Large intestine (tissue), 3 donors: Measurements from ENCODE around the gene PSPH. TPM values are rescaled to one million over a fixed set of nuclear protein-coding genes. Genes with fewer than 3 reads are reported as not detected.
"Not testable (repeated sequence)": the region's sequence is repeated elsewhere in the genome, so short reads cannot be mapped to it uniquely, and the experiment has no call there.

Source experiments
- DNase-seq, 2 donors: peaks; one replicate each; pipeline versions ENCODE4 v3.0.0 to v3.0.0-alpha.2; 2013
- H3K27ac ChIP-seq: one replicate; pipeline ENCODE4 v1.5.1; 2013; ENCODE audit warnings: low read length
- H3K27me3 ChIP-seq: 2 replicates; pipeline ENCODE4 v1.6.1; 2013; ENCODE audit warnings: low read length; ENCODE audit not compliant: control insufficient read depth, insufficient read depth
- H3K36me3 ChIP-seq: 2 replicates; pipeline ENCODE4 v1.6.1; 2013; ENCODE audit warnings: low read length; ENCODE audit not compliant: control insufficient read depth, insufficient read depth
- H3K4me1 ChIP-seq: one replicate; pipeline ENCODE4 v1.6.1; 2013; ENCODE audit warnings: low read length; ENCODE audit not compliant: control insufficient read depth, insufficient read depth
- H3K4me3 ChIP-seq: one replicate; pipeline ENCODE4 v1.5.1; 2013; ENCODE audit warnings: low read length
- H3K9me3 ChIP-seq: one replicate; pipeline ENCODE4 v1.6.1; 2013; ENCODE audit warnings: mild to moderate bottlenecking, low read depth, low read length, moderate library complexity; ENCODE audit not compliant: control insufficient read depth
- WGBS: methylation state at CpG from one replicate; pipeline ENCODE4 v1.1.5; 2013; ENCODE audit warnings: low lambda C conversion rate; ENCODE audit not compliant: insufficient coverage; 5-methylcytosine and 5-hydroxymethylcytosine counted together
- polyA plus RNA-seq: library from polyadenylated mRNA; unstranded; fragments of 120-200 nt; gene quantifications from one replicate; pipeline ENCODE4 v1.2.1, GENCODE V29; 2013

Gene PSPH
- polyA plus RNA-seq, 1 donor = 50.2 TPM

DNA sequence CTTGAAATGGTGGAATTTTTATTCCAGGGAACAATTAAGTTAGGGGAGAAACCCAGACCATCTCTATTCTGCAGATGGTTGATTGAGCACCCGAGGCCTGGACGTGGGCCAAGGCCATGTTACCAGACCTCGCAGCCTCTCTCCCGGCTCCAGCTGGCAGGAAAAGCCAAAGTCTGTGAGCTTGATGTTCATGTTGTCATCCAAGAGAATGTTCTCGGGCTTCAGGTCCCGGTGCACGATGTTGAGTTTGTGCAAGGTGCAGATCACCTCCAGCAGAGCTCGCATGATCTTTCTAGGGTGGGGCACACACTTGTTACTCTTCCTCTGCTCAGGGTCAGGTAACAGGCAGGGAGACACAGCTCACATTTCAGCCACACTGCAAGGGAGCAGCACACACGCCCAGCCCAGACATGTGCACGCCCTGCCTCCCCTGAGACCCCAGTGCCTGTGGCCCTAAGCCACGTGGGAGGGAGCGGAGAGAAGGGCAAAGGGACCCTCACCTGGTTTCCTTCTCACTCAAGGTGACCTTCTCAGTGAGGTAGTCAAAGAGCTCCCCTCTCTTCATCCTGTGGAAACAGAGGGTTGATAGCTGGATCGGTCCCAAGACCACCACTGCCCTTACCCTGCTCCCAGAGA lies 32.0 kb upstream of the PSPH start:
- no peaks in the 10 kb centered on the region for H3K27me3 ChIP-seq
- H3K4me1 ChIP-seq = no peaks in the 10 kb centered on the region
- no CpG with 5 or more reads among the region's 13 CpGs for WGBS
- H3K27ac ChIP-seq = no peak overlapping the region
- no peak overlapping the region for H3K4me3 ChIP-seq
- H3K36me3 ChIP-seq = peaks cover 45% of the 10 kb centered on the region
- no peak for DNase-seq
- no peaks in the 10 kb centered on the region for H3K9me3 ChIP-seq

- no peak for DNase-seq
- no peak overlapping the region for H3K27ac ChIP-seq
- peaks cover 49% of the 10 kb centered on the region for H3K36me3 ChIP-seq
Observed at GRCh38 chr7:56081626-56082340, 30.5 kb upstream of the PSPH start.

DNA sequence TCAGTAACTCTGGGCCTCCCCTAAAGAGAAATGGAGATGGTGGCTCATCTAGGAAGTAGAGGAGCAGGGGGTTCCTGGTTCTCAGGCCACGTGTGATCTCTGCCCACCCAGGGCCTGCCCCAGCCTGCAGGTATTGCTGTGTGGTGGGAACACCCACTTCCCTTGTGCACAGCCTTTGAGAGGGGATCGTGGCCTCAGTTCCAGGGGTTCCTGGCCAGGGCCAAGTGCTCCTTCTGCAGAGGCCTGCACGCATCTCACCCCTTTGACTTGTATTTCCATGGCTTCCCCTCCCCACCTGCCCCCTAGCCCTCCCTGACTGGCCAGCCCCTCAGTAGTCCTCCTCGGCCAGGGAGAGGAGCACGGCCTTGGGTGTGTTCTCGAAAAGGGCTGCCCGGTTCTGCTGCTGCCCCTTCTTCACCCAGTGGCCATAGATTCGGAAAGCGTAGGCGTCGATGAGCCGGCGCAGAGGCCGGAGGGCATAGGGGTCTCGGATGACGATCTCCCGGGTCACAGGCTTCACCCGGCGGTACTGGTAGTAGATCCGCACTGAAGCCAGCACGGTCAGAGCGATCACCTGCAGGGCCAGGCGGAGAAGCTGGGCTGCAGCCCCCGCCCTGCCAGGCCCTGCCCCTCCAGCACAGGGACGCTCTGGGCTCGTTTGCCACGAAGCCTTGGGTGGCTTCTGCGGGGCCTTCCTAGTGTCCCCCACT lies 29.6 kb upstream of the PSPH start:
- H3K27me3 ChIP-seq, H3K27ac ChIP-seq, H3K9me3 ChIP-seq, H3K4me3 ChIP-seq, H3K4me1 ChIP-seq, DNase-seq: not testable (repeated sequence)
- no CpG with 5 or more reads among the region's 28 CpGs for WGBS
- H3K36me3 ChIP-seq = peaks cover 52% of the 10 kb centered on the region

More at GRCh38 chr7:56081626-56082340, 30.5 kb upstream of the PSPH start:
- H3K4me1 ChIP-seq = no peaks in the 10 kb centered on the region
- no peaks in the 10 kb centered on the region for H3K9me3 ChIP-seq
- H3K27me3 ChIP-seq = no peaks in the 10 kb centered on the region
- no CpG with 5 or more reads among the region's 29 CpGs for WGBS
- no peak overlapping the region for H3K4me3 ChIP-seq

DNA sequence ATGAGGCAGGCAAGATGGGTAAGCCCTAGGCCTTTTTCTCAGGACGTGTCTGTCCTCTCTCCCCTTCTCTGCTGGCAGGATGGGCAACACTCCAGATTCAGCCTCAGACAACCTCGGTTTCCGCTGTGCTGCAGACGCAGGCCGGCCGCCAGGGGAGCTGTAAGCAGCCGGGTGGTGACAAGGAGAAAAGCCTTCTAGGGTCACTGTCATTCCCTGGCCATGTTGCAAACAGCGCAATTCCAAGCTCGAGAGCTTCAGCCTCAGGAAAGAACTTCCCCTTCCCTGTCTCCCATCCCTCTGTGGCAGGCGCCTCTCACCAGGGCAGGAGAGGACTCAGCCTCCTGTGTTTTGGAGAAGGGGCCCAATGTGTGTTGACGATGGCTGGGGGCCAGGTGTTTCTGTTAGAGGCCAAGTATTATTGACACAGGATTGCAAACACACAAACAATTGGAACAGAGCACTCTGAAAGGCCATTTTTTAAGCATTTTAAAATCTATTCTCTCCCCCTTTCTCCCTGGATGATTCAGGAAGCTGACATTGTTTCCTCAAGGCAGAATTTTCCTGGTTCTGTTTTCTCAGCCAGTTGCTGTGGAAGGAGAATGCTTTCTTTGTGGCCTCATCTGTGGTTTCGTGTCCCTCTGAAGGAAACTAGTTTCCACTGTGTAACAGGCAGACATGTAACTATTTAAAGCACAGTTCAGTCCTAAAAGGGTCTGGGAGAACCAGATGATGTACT lies 28.4 kb upstream of the PSPH start:
- H3K36me3 ChIP-seq = peaks cover 49% of the 10 kb centered on the region
- no peak overlapping the region for H3K27ac ChIP-seq
- H3K4me3 ChIP-seq = no peak overlapping the region
- WGBS = no CpG with 5 or more reads among the region's 12 CpGs
- no peaks in the 10 kb centered on the region for H3K9me3 ChIP-seq
- H3K4me1 ChIP-seq = no peaks in the 10 kb centered on the region
- DNase-seq = peak in 1 of 2 donors; percentile 25
- no peaks in the 10 kb centered on the region for H3K27me3 ChIP-seq

DNA sequence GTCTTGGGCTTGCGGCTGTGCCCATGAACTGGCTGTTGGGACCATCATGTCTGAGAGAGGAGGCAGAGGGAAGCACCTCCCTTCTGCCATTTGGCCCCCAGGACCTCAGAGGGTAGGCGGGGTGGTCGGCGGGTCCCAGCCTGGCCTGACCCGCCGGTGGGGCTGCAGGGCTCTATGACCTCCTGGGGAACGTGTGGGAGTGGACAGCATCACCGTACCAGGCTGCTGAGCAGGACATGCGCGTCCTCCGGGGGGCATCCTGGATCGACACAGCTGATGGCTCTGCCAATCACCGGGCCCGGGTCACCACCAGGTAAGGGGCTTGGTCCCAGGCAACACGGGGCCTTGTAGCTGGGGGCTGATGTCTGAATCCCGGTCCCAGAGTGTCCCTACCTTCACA lies 27.0 kb upstream of the PSPH start:
- H3K27ac ChIP-seq = no peak overlapping the region
- no peak for DNase-seq
- no peak overlapping the region for H3K4me3 ChIP-seq
- peaks cover 3% of the 10 kb centered on the region for H3K4me1 ChIP-seq
- WGBS = no CpG with 5 or more reads among the region's 16 CpGs
- H3K27me3 ChIP-seq = no peaks in the 10 kb centered on the region
- H3K9me3 ChIP-seq = no peaks in the 10 kb centered on the region
- peaks cover 43% of the 10 kb centered on the region for H3K36me3 ChIP-seq

DNA sequence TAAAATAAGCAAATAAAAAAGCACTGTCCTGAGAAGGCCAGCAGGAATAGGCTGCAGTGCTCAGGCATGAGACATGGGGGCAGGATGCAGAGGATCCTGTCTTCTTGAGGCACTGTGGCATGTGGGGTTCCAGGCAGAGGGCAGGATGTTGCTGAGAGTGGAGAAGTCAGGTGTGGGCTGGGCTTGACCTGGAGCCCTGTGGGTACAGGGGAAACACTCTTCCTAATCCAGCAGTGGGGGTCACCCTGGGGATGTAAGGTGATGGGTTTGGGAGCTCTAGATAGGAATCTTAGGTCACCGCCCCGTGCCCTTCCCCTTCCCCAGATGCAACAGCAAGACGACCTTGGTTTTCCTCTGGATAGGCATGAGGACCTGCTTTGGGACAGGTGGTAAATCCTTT lies 26.4 kb upstream of the PSPH start:
- no peaks in the 10 kb centered on the region for H3K9me3 ChIP-seq
- H3K27me3 ChIP-seq = no peaks in the 10 kb centered on the region
- peaks cover 3% of the 10 kb centered on the region for H3K4me1 ChIP-seq
- H3K36me3 ChIP-seq = peaks cover 49% of the 10 kb centered on the region
- DNase-seq = no peak
- no peak overlapping the region for H3K4me3 ChIP-seq
- no CpG with 5 or more reads among the region's 3 CpGs for WGBS
- H3K27ac ChIP-seq = no peak overlapping the region

GRCh38 chr7:56074371-56074791 lies 23.1 kb upstream of the PSPH start:
- H3K36me3 ChIP-seq = peaks cover 48% of the 10 kb centered on the region
- H3K27ac ChIP-seq = peak overlapping the region; percentile 19
- H3K9me3 ChIP-seq = no peaks in the 10 kb centered on the region
- H3K27me3 ChIP-seq = no peaks in the 10 kb centered on the region
- H3K4me1 ChIP-seq = peaks cover 3% of the 10 kb centered on the region
- no CpG with 5 or more reads among the region's 19 CpGs for WGBS
- peak; percentile 76 to 84 for DNase-seq
- H3K4me3 ChIP-seq = no peak overlapping the region

DNA sequence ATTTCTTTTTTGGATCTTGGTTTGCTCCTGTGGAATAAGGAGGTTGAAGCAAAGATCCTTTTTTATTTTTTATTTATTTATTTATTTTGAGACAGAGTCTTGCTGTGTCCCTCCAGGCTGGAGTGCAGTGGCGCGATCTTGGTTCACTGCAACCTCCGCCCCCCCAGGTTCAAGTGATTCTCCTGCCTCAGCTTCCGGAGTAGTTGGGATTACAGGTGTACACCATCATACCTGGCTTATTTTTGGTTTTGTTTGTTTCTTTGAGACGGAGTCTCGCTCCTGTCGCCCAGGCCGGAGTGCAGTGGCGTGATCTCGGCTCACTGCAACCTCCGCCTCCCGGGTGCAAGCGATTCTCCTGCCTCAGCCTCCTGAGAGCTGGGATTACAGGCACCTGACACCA lies 15.1 kb upstream of the PSPH start:
- WGBS = no CpG with 5 or more reads among the region's 13 CpGs
- H3K27me3 ChIP-seq, DNase-seq, H3K4me1 ChIP-seq, H3K9me3 ChIP-seq, H3K27ac ChIP-seq, H3K4me3 ChIP-seq: not testable (repeated sequence)
- H3K36me3 ChIP-seq = peaks cover 43% of the 10 kb centered on the region

GRCh38 chr7:56063882-56064625 lies 12.8 kb upstream of the PSPH start, which contains the start of gene SUMF2:
SUMF2 (plus strand) TSS chr7:56064286; CDS start chr7:56064312, 26 bp downstream.
- Histone ChIP-seq H3K36me3 (peaks cover 44% of the 10 kb centered on the region), H3K4me3 (peak within 1 kb of the TSS; percentile 66), H3K27ac (peak within 1 kb of the TSS; percentile 89), H3K27me3 (no peaks in the 10 kb centered on the region), H3K9me3 (no peaks in the 10 kb centered on the region), H3K4me1 (peaks cover 13% of the 10 kb centered on the region)
- peak; percentile 92 to 94 for DNase-seq
- WGBS = 14% methylated on average over 1 of the region's 49 CpGs
